WTC11 (cell line): Measurements from ENCODE around the gene SLC15A1. TPM values are rescaled to one million over a fixed set of nuclear protein-coding genes. Genes with fewer than 3 reads are reported as not detected.

Source experiments
- ATAC-seq: fragments of 200-7000 bp; cut with Tn5 transposase; 2 replicates; pipeline ENCODE4 v1.10.0; 2021; ENCODE audit warnings: mild to moderate bottlenecking, moderate library complexity
- CTCF ChIA-PET: fragments of 300-600 bp; sonication (Branson Sonifier 250); formaldehyde crosslinking; loops from one replicate; lab custom pipeline; 2021; ENCODE audit warnings: antibody characterized with exemption; lab: Charles Lee
- POLR2A ChIA-PET: fragments of 350-600 bp; sonication (Branson Sonifier 250); formaldehyde crosslinking; loops from one replicate; lab custom pipeline; 2021; ENCODE audit warnings: antibody characterized with exemption; lab: Charles Lee
- DNase-seq: peaks from one replicate; pipeline ENCODE4 v3.0.0; 2021; ENCODE audit warnings: low spot score
- H3K27ac Mint-ChIP-seq: 2 replicates; pipeline ENCODE4 v1.8.0; 2021; ENCODE audit warnings: mixed read lengths
- H3K27me3 Mint-ChIP-seq: 2 replicates; pipeline ENCODE4 v1.8.0; 2021; ENCODE audit warnings: low read depth, mild to moderate bottlenecking, moderate library complexity, mixed read lengths
- H3K36me3 Mint-ChIP-seq: 2 replicates; pipeline ENCODE4 v1.8.0; 2021; ENCODE audit warnings: mixed read lengths
- H3K4me1 Mint-ChIP-seq: 2 replicates; pipeline ENCODE4 v1.8.0; 2022; ENCODE audit warnings: mixed read lengths
- H3K4me3 Mint-ChIP-seq: 2 replicates; pipeline ENCODE4 v1.8.0; 2021; ENCODE audit warnings: mild to moderate bottlenecking, moderate library complexity, mixed read lengths
- H3K9me3 Mint-ChIP-seq: 2 replicates; pipeline ENCODE4 v1.8.0; 2021; ENCODE audit warnings: mixed read lengths
- CREB1 ChIP-seq: sonication (generic); formaldehyde crosslinking; IDR thresholded peaks from 2 replicates; pipeline ENCODE4 v1.8.0; 2023; ENCODE audit warnings: mild to moderate bottlenecking, missing genetic modification reagents
- EMX1 ChIP-seq: fragments of 250-450 bp; sonication (Bioruptor Pico); IDR thresholded peaks from 2 replicates; pipeline ENCODE4 v1.8.0; 2021; ENCODE audit warnings: mild to moderate bottlenecking
- ESRRA ChIP-seq: sonication (generic); formaldehyde crosslinking; IDR thresholded peaks from 2 replicates; pipeline ENCODE4 v1.8.1; 2022; ENCODE audit warnings: mild to moderate bottlenecking, missing genetic modification reagents, borderline replicate concordance
- HMGA2 ChIP-seq: fragments of 250-450 bp; sonication (Bioruptor Pico); IDR thresholded peaks from 2 replicates; pipeline ENCODE4 v1.4.0; 2021; ENCODE audit warnings: mild to moderate bottlenecking, moderate library complexity
- IRF2 ChIP-seq: sonication (generic); formaldehyde crosslinking; IDR thresholded peaks from 2 replicates; pipeline ENCODE4 v1.8.0; 2022; ENCODE audit warnings: low read depth, missing genetic modification reagents, borderline replicate concordance
- JAZF1 ChIP-seq: fragments of 250-450 bp; sonication (Bioruptor Pico); IDR thresholded peaks from 2 replicates; pipeline ENCODE4 v1.9.0; 2021; ENCODE audit warnings: moderate library complexity, mild to moderate bottlenecking, inconsistent platforms
- JUN ChIP-seq: sonication (generic); formaldehyde crosslinking; IDR thresholded peaks from 2 replicates; pipeline ENCODE4 v1.8.0; 2023; ENCODE audit warnings: mild to moderate bottlenecking, missing genetic modification reagents
- KAT7 ChIP-seq: sonication (generic); formaldehyde crosslinking; IDR thresholded peaks from 2 replicates; pipeline ENCODE4 v1.8.1; 2023; ENCODE audit warnings: missing genetic modification reagents, mild to moderate bottlenecking, borderline replicate concordance
- RELA ChIP-seq: sonication (generic); formaldehyde crosslinking; IDR thresholded peaks from 2 replicates; pipeline ENCODE4 v1.8.1; 2022; ENCODE audit warnings: missing genetic modification reagents, mild to moderate bottlenecking, borderline replicate concordance
- RORB ChIP-seq: fragments of 250-450 bp; sonication (Bioruptor Pico); IDR thresholded peaks from 2 replicates; pipeline ENCODE4 v1.9.0; 2021; ENCODE audit warnings: mild to moderate bottlenecking
- SMAD3 ChIP-seq: sonication (generic); formaldehyde crosslinking; IDR thresholded peaks from 2 replicates; pipeline ENCODE4 v1.8.0; 2022; ENCODE audit warnings: missing genetic modification reagents, mild to moderate bottlenecking, borderline replicate concordance
- SP1 ChIP-seq: sonication (generic); formaldehyde crosslinking; conservative IDR thresholded peaks from 2 replicates; pipeline ENCODE4 v1.8.1; 2022; ENCODE audit warnings: missing genetic modification reagents
- ZBTB21 ChIP-seq: sonication (generic); formaldehyde crosslinking; IDR thresholded peaks from 2 replicates; pipeline ENCODE4 v1.8.1; 2023; ENCODE audit warnings: mild to moderate bottlenecking, missing genetic modification reagents, borderline replicate concordance
- ZNF121 ChIP-seq: sonication (generic); formaldehyde crosslinking; IDR thresholded peaks from 2 replicates; pipeline ENCODE4 v1.8.0; 2023; ENCODE audit warnings: missing genetic modification reagents
- ZNF138 ChIP-seq: sonication (generic); formaldehyde crosslinking; conservative IDR thresholded peaks from 2 replicates; pipeline ENCODE4 v1.8.1; 2022; ENCODE audit warnings: mild to moderate bottlenecking, moderate library complexity, missing genetic modification reagents
- ZNF423 ChIP-seq: fragments of 250-450 bp; sonication (Bioruptor Pico); IDR thresholded peaks from 2 replicates; pipeline ENCODE4 v2.1.2; 2022; ENCODE audit warnings: mild to moderate bottlenecking, moderate library complexity
- total RNA-seq: library from RNA; stranded (reverse); gene quantifications from 3 replicates; pipeline ENCODE4 v1.2.3, GENCODE V29; 2021
- TF ChIP-seq, protein P1 (sequence below): sonication (generic); formaldehyde crosslinking; conservative IDR thresholded peaks from 2 replicates; pipeline ENCODE4 v1.8.1; 2023; ENCODE audit warnings: mild to moderate bottlenecking, low read depth, missing genetic modification reagents, moderate library complexity
- TF ChIP-seq, protein P2 (sequence below): sonication (generic); formaldehyde crosslinking; IDR thresholded peaks from 2 replicates; pipeline ENCODE4 v1.8.1; 2023; ENCODE audit warnings: mild to moderate bottlenecking, missing genetic modification reagents, moderate library complexity
- TF ChIP-seq, protein P3 (sequence below): fragments of 250-450 bp; sonication (Bioruptor Pico); IDR thresholded peaks from 2 replicates; pipeline ENCODE4 v1.8.0; 2021; ENCODE audit warnings: mild to moderate bottlenecking
- TF ChIP-seq, protein P4 (sequence below): sonication (generic); formaldehyde crosslinking; IDR thresholded peaks from 2 replicates; pipeline ENCODE4 v1.8.0; 2022; ENCODE audit warnings: mild to moderate bottlenecking, missing genetic modification reagents
- TF ChIP-seq, protein P5 (sequence below): fragments of 250-450 bp; sonication (Bioruptor Pico); IDR thresholded peaks from 2 replicates; pipeline ENCODE4 v1.9.0; 2021; ENCODE audit warnings: moderate library complexity, mild to moderate bottlenecking, inconsistent platforms, borderline replicate concordance
- TF ChIP-seq, protein P6 (sequence below): sonication (generic); formaldehyde crosslinking; IDR thresholded peaks from 2 replicates; pipeline ENCODE4 v1.8.1; 2022; ENCODE audit warnings: low read depth, missing genetic modification reagents, borderline replicate concordance
- TF ChIP-seq, protein P7 (sequence below): sonication (generic); formaldehyde crosslinking; IDR thresholded peaks from 2 replicates; pipeline ENCODE4 v1.8.1; 2023; ENCODE audit warnings: mild to moderate bottlenecking, missing genetic modification reagents, borderline replicate concordance

The SLC15A1 gene
- total RNA-seq, 1 experiment from 2014 or later: 2.3 TPM

DNA sequence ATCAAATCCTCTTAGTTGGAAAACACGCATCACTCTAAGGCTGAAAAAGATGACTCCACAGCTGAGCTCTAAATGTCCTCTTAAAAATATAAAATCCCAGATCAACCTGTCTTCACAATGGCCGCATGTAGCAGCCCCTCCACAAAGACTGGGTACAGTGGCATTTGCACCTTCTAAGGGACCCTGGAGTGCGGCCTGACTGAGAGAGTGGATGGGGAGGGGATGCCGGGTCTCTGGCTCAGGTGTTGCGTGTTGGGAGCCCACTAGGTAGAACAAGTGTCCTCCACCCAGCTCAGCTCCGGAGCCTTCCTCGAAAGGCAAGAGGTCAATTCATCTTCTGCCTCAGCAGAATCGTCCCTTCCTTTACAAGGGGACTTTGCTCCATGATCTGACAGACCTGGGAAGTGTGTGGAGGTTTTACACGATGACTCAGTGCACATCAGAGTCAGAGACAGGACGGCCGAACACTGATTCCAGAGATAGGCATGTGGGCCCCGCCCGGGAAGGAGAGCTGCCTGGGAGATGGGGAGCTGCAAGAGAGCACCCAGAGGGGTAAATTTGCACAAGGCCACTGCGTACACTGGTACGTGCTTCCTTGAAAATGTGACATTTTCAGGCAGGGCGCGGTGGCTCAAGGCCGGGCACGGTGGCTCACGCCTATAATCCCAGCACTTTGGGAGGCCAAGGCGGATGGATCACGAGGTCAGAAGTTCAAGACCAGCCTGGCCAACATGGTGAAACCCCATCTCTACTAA is 23.5 kb upstream of the SLC15A1 start (continued):
- TF ChIP-seq ZNF138 (CRISPR knock-in tag): no peak
- TF ChIP-seq JAZF1 (CRISPR knock-in tag): no peak
- TF ChIP-seq ZNF423 (CRISPR knock-in tag): no peak
- TF ChIP-seq, protein P1, sequence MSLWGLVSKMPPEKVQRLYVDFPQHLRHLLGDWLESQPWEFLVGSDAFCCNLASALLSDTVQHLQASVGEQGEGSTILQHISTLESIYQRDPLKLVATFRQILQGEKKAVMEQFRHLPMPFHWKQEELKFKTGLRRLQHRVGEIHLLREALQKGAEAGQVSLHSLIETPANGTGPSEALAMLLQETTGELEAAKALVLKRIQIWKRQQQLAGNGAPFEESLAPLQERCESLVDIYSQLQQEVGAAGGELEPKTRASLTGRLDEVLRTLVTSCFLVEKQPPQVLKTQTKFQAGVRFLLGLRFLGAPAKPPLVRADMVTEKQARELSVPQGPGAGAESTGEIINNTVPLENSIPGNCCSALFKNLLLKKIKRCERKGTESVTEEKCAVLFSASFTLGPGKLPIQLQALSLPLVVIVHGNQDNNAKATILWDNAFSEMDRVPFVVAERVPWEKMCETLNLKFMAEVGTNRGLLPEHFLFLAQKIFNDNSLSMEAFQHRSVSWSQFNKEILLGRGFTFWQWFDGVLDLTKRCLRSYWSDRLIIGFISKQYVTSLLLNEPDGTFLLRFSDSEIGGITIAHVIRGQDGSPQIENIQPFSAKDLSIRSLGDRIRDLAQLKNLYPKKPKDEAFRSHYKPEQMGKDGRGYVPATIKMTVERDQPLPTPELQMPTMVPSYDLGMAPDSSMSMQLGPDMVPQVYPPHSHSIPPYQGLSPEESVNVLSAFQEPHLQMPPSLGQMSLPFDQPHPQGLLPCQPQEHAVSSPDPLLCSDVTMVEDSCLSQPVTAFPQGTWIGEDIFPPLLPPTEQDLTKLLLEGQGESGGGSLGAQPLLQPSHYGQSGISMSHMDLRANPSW (CRISPR knock-in tag): no peak
- TF ChIP-seq HMGA2 (CRISPR knock-in tag): no peak
- TF ChIP-seq KAT7: no peak
- no peak for TF ChIP-seq ESRRA (CRISPR knock-in tag)
- no peak for TF ChIP-seq CREB1
- TF ChIP-seq SMAD3: no peak
- TF ChIP-seq, protein P2, sequence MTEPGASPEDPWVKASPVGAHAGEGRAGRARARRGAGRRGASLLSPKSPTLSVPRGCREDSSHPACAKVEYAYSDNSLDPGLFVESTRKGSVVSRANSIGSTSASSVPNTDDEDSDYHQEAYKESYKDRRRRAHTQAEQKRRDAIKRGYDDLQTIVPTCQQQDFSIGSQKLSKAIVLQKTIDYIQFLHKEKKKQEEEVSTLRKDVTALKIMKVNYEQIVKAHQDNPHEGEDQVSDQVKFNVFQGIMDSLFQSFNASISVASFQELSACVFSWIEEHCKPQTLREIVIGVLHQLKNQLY (CRISPR knock-in tag): no peak
- TF ChIP-seq, all 79 proteins: peak for 0

DNA sequence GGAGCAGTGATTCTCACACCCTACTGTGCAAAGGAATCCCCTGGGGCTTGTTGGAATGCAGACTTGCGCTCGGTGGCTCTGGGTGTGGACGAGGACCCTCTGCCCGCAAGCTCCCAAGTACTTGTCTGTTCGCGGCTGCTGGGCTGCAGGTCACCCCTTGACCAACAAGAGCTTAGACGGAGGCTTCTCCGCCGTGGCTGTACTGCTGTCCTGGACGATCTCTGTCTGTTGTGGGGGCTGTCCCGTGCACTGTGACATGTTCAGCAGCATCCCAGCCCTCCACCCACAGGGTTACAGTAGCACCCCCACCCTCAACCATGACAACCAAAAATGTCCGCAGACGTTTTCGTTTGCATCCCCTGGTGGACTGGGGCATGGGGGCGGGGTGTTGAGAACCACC is 22.9 kb upstream of the SLC15A1 start:
- no peak for DNase-seq
- H3K27me3 Mint-ChIP-seq: no peaks in the 10 kb centered on the region; the same call in 1 of the 2 replicates
- peaks cover 1% of the 10 kb centered on the region; the same call in 1 of the 2 replicates for H3K9me3 Mint-ChIP-seq
- ChIA-PET POLR2A (no interaction called here), CTCF (interaction anchor here (0.7 to 1.4 kb wide), 2 partner anchors 13 to 64 kb away, joined by 3 to 5 read pairs; no protein-coding TSS in a partner anchor)
- H3K4me1 Mint-ChIP-seq: peaks cover 12% of the 10 kb centered on the region
- no peaks in the 10 kb centered on the region for H3K36me3 Mint-ChIP-seq
- no peak for ATAC-seq
- H3K27ac Mint-ChIP-seq: no peak overlapping the region
- H3K4me3 Mint-ChIP-seq: no peak overlapping the region
- TF ChIP-seq RORB (CRISPR knock-in tag) (no peak), ZBTB21 (CRISPR knock-in tag) (no peak), IRF2 (CRISPR knock-in tag) (no peak), RELA (CRISPR knock-in tag) (no peak), SP1 (CRISPR knock-in tag) (no peak), EMX1 (no peak), ZNF121 (CRISPR knock-in tag) (no peak), JUN (CRISPR knock-in tag) (no peak)
- TF ChIP-seq, protein P3, sequence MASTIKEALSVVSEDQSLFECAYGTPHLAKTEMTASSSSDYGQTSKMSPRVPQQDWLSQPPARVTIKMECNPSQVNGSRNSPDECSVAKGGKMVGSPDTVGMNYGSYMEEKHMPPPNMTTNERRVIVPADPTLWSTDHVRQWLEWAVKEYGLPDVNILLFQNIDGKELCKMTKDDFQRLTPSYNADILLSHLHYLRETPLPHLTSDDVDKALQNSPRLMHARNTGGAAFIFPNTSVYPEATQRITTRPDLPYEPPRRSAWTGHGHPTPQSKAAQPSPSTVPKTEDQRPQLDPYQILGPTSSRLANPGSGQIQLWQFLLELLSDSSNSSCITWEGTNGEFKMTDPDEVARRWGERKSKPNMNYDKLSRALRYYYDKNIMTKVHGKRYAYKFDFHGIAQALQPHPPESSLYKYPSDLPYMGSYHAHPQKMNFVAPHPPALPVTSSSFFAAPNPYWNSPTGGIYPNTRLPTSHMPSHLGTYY (CRISPR knock-in tag): no peak
- TF ChIP-seq, protein P4, sequence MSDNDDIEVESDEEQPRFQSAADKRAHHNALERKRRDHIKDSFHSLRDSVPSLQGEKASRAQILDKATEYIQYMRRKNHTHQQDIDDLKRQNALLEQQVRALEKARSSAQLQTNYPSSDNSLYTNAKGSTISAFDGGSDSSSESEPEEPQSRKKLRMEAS (CRISPR knock-in tag): no peak
- TF ChIP-seq, protein P1 (CRISPR knock-in tag): no peak
- TF ChIP-seq, protein P5, sequence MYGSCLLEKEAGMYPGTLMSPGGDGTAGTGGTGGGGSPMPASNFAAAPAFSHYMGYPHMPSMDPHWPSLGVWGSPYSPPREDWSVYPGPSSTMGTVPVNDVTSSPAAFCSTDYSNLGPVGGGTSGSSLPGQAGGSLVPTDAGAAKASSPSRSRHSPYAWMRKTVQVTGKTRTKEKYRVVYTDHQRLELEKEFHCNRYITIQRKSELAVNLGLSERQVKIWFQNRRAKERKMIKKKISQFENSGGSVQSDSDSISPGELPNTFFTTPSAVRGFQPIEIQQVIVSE (CRISPR knock-in tag): no peak
- TF ChIP-seq, protein P6, sequence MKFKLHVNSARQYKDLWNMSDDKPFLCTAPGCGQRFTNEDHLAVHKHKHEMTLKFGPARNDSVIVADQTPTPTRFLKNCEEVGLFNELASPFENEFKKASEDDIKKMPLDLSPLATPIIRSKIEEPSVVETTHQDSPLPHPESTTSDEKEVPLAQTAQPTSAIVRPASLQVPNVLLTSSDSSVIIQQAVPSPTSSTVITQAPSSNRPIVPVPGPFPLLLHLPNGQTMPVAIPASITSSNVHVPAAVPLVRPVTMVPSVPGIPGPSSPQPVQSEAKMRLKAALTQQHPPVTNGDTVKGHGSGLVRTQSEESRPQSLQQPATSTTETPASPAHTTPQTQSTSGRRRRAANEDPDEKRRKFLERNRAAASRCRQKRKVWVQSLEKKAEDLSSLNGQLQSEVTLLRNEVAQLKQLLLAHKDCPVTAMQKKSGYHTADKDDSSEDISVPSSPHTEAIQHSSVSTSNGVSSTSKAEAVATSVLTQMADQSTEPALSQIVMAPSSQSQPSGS (CRISPR knock-in tag): no peak
- TF ChIP-seq, protein P7, sequence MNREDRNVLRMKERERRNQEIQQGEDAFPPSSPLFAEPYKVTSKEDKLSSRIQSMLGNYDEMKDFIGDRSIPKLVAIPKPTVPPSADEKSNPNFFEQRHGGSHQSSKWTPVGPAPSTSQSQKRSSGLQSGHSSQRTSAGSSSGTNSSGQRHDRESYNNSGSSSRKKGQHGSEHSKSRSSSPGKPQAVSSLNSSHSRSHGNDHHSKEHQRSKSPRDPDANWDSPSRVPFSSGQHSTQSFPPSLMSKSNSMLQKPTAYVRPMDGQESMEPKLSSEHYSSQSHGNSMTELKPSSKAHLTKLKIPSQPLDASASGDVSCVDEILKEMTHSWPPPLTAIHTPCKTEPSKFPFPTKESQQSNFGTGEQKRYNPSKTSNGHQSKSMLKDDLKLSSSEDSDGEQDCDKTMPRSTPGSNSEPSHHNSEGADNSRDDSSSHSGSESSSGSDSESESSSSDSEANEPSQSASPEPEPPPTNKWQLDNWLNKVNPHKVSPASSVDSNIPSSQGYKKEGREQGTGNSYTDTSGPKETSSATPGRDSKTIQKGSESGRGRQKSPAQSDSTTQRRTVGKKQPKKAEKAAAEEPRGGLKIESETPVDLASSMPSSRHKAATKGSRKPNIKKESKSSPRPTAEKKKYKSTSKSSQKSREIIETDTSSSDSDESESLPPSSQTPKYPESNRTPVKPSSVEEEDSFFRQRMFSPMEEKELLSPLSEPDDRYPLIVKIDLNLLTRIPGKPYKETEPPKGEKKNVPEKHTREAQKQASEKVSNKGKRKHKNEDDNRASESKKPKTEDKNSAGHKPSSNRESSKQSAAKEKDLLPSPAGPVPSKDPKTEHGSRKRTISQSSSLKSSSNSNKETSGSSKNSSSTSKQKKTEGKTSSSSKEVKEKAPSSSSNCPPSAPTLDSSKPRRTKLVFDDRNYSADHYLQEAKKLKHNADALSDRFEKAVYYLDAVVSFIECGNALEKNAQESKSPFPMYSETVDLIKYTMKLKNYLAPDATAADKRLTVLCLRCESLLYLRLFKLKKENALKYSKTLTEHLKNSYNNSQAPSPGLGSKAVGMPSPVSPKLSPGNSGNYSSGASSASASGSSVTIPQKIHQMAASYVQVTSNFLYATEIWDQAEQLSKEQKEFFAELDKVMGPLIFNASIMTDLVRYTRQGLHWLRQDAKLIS: no peak
